GM18498 (cell line): ENCODE results near the gene UXT.
"Not testable (repeated sequence)": the region's sequence is repeated elsewhere in the genome, so short reads cannot be mapped to it uniquely, and the experiment has no call there.

Experiments used
- ATAC-seq: cut with Tn5 transposase; IDR thresholded peaks from one replicate; pipeline ENCODE4 v1.9.1; 2021; ENCODE audit warnings: mild to moderate bottlenecking, moderate library complexity; ENCODE audit not compliant: unreplicated experiment

UXT gene, protein sequence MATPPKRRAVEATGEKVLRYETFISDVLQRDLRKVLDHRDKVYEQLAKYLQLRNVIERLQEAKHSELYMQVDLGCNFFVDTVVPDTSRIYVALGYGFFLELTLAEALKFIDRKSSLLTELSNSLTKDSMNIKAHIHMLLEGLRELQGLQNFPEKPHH

DNA sequence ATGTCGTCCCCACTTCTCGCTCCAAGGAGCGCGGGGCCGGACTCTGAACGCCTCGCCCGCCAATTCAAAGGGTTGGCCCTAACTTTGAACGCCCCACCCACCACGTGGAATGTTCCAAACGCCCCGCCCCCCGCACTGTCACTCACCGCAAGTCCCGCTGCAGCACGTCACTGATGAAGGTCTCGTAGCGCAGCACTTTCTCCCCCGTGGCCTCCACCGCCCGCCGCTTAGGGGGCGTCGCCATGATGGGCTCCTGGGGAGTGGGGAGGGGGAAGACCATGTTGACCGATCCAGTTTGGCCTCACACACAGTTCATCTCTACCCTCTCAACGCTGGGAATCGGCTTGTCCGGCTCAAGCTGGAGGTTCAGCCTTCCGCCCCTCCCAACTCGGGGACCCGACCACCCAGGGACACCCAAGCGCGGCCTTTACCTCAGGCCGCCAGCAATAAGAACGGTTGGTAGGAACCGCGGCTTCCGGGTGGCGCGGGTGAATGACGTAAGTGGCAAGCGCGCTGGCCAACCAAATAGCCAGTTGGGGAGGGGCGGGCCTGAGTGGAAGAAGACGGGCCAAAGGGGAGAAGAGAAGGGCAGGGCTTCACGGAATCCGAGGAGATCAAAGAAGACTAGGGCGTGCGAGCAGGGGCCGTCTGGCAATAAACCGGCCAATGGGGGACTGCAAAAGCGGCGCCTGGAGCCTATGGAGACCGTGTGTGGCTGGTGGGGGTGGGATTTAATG is at the start of gene UXT:
Gene UXT (minus strand): TSS at position 497 of the 737 bp plus-strand sequence. CDS start 253 bp downstream, at position 244.
- ATAC-seq = peak; percentile 85

DNA sequence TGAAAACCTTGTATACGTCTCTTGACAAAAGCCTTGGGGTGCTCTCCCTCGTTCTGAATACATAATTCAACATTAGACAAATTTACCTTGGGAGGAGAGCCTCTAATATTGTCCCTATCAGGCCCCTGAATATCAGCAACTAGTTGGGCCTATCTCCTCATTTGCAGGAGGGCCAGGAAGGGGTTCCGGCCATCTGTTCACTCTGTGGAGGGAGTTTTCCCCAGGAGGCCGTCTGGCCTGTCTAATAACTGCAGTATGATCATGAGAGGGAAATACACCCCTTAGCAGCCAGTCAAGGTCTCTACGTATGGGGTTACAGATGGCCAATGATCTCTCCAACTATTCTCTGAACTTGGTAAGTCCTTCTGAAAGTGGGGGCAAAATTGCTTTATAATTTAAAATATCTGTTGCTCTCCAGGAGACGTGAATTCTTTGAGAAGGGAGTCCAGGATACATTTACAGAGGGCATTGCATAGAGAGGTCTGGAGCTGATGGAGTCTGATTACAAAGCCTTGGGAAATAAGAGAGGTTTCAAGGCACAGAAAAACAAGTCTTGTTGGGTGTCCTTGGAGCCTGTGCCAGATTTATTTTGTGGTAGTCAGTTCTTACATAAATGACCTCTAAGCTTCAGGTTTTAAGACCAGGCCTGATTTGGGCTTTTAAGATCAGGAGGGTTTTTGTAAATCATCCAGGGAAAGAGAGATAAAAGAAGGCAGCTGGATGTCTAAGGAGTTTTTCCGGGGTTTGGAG is 48.2 kb upstream of the UXT start:
- no peak for ATAC-seq

GRCh38 chrX:47706575-47706974 is 47.6 kb upstream of the UXT start:
- no peak for ATAC-seq

GRCh38 chrX:47704736-47705135 is 45.8 kb upstream of the UXT start:
- no peak for ATAC-seq

DNA sequence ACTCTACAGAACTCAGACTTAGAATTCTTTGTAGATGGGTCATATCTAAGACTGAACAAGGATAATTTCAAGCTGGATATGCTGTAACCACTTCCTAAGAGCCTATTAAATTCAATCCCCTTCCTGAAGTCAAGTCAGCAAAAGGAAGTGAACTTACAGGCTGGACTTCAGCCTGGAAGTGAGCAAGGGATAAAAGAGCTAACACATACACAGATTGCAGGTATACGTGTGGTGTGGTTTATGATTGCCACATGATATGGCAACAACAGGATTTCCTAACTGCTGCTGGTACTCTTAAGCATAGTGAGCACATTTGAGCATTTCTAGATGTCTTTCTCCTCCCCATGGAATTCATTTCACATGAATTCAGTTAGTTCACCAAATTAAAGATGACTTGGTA is 38.2 kb upstream of the UXT start:
- no peak for ATAC-seq

DNA sequence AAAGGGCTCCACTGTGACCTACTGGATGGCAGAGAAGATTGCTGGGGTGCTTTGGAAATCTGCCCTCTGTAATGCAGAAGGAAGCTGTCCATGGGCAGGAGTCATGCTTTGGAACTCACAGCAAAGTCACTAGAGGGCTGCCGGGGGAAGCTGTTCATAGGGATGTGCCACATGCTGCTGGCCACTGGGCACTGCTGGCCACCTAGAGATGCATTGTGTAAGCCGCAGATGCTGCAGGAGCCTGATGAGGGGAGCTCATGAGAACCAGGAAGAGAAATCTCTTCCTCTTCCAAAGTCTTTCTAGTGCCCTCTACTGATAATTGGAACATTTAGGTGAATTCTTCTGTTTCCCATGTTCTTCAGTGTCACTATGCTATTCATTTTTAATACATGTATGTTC is 31.2 kb upstream of the UXT start:
- ATAC-seq = no peak

DNA sequence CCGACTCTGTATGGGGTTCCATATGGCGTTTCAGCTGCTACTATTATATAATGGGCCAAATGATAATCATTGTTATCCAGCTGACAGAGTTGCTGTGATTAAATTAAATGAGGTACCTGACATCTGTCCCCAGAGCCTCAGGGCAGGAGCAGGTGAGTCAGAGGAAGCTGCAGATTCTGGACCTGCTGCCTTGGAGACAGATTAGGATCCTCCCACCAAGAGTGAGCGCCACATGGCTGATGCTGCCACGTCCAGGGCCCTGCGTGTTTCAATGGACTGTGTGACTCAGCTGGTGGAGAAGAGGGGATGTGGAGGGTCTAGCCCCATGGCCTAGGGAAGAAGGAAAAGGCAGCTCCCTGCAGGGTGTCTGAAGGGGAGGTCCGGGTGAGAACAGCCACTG is 28.3 kb upstream of the UXT start:
- no peak for ATAC-seq

GRCh38 chrX:47683829-47684205 is 24.8 kb upstream of the UXT start:
- ATAC-seq = no peak

DNA sequence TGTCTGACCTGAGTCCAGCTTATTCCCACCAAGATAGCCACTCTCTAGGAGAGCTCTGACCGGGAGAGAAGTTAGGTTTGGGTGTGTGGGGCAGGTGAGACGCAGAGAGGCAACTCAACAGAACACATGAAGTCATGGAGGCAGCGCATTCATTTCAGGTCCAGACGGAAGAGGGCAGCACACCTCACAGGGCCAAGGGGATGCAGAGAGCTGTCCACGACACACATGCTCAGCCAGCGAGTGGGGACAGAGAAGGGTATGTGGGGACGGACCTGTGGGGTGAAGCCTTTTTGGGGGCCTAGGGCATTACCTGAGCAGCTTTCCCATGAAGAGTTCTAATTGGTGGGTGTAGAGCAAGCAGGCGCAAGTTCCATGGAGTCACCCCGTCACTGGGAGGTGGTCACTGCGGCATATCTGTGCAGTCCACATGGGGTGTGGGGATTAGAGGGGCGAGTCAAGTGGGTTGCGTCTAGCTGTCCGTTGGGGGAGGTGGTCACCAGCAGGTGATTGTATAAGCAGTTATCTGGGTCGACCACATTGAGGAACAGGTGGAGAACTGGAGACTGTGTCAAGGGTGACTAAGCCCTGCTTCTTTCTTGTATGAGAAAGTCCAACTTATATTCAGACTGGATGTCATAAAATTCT is 24.3 kb upstream of the UXT start:
- ATAC-seq = no peak

DNA sequence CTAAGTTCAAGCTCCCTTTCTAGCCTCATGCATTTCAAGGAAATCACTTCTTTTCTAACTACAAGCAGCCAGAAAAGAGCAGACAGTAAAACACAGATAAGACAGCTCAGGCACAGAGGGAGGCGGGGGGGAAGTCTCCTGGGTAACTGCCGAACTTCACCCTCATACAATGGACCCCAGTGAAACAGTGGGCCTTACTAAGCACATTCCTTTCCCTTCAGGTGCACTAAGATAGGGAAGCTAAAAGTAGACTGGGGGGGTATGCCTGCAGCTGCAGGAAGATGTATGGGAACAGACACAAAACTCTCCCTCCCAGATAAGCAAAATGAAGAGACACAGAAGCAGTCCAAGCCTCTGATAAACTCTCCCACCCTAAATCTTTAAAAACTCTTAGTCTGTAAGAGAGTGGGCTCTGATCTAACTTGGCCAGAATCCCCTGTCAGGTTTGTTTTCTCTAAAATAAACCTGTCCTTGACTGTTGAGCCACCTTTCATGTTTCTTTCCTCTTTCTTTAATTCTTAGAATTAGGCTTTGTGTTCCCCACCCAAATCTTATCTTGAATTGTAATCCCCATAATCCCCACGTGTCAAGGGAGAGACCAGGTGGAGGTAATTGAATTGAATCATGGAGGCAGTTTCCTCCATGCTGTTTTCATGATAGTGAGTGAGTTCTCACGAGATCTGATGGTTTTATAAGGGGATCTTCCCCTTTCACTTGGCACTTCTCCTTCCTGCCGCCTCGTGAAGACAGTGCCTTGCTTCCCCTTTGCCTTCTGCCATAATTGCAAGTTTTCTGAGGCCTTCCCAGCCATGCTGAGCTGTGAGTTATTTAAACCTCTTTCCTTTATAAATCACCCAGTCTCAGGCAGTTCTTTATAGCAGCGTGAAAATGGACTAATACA is 17.2 kb upstream of the UXT start:
- ATAC-seq = not testable (repeated sequence)

- no peak for ATAC-seq
Measured at GRCh38 chrX:47674776-47675175, 15.8 kb upstream of the UXT start.

GRCh38 chrX:47665797-47666196 is 6.8 kb upstream of the UXT start:
- not testable (repeated sequence) for ATAC-seq

- ATAC-seq = no peak
Measured at GRCh38 chrX:47664737-47665136, 5.8 kb upstream of the UXT start.

DNA sequence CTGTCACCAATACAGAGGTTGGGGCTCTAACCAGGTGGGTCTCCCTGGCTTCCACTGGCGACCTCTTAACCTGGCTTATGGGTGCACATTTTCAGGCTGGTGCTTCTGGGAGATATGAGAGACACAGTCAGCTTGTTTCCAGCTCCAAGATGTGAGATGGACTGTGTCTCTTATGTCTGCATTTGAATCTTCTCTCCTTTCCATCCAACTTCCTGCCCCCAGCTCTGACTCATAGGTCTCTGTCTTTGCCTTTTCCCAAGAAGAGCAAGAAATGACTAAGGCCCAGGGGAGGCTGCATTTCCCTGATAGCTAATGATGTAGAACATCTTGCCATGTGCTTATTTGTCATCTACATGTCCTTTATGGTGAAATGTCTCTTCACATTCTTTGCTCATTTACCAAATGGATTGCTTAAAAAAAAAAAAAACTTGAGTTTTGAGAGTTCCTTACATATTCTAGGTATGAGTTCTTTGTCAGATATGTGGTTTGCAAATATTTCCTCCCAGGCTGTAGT is 3.2 kb upstream of the UXT start:
- no peak for ATAC-seq

DNA sequence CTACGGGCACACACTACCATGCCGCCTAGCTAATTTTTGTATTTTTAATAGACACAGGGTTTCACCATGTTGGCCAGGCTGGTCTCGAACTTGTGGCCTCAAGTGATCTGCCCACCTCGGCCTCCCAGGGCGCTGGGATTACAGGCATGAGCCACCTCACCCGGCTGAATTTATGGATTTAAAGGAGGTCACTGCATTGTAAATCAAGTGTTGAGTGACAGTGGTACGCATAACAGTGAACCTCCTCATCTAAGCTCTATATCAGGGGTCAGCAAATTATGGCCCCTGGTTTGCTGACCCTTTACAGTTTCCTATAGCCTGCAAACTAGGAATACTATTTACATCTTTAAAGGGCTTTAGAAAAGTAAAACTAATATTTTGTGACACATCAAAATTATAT is 2.6 kb upstream of the UXT start:
- no peak for ATAC-seq

DNA sequence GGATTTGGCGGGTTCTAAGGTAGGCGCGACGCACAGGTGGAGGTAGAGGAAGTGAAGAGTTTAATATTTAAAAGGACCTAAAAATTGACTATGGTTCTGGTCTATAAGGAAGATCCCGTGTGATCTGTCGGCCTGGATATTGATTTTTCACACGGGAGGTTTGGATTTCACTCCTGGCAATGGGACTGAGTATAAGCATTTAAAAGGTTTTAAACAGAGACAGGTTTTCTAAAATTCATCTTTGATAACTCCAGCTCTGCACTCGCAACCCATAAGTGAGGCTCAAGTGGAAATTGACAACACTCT is 394 bp upstream of the UXT start:
- no peak for ATAC-seq

DNA sequence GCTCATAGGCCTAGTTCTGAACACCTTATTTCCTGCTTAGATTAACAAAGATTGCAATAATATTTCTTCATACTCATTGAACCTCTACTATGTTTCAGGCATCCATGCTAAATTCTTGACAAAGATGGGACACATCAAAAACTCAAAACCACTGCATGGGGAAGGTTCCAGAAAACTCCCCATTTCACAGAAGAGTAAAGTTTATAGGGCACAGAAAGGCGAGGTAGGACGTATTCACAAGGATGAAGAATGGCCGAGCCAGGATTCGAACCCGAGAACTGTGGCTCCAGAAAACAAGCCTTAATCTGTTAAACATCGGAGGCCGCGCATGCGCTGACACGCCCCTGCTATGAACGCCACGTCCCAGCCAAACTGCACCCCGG is 688 bp downstream of the UXT start:
- no peak for ATAC-seq

DNA sequence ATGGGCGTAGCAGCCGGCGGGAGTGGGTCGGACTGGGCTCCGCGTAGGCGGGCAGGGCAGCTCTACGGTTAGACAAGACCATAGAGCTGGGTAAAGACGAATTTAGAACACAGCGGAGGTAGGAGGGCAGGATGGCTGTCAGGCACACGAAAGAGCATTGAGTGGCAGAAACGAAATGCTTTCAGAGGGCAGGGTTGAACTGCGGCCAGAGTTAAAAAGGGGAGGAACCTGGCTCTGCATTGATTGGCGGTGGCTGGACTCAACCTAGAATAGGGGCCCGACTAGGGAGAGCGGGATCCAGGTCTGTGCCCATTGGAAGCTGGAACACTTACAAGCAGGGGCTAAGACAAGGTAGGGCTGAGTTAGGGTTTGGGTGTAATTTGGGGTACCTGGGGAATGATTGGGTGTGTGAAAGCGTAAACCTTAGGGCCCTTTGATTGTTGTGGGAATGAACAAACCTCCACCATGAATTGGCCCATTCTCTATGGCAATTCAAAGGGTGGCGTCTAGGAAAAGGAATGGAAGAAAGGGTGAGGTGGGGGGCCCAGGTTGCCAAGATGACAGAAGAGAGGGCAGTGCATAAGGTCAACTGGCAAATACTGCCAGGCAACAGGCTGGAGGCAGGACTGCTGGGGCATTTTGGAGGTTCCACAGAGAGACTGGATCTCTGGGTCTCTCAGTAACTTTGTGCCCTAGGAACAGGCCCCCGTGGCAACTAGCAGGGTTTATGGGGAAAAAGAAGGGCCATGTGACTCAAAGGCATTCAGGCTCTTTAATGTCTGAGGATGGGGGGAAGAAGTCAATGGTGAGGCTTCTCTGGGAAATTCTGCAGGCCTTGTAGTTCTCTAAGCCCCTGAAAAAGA is 7.7 kb downstream of the UXT start:
- ATAC-seq = no peak

- peak; percentile 89 for ATAC-seq
Measured at GRCh38 chrX:47650164-47651042, 8.6 kb downstream of the UXT start, which contains the start of gene ELK1. Gene ELK1 (minus strand): TSS chrX:47650563. CDS start chrX:47641441, 9,122 bp downstream.
